ENCODE results near the gene SIGLEC6. TPM values are rescaled to one million over a fixed set of nuclear protein-coding genes. Genes with fewer than 3 reads are reported as not detected.

Gene SIGLEC6
- total RNA-seq, 1 experiment from 2014 or later = 0.37 TPM

DNA sequence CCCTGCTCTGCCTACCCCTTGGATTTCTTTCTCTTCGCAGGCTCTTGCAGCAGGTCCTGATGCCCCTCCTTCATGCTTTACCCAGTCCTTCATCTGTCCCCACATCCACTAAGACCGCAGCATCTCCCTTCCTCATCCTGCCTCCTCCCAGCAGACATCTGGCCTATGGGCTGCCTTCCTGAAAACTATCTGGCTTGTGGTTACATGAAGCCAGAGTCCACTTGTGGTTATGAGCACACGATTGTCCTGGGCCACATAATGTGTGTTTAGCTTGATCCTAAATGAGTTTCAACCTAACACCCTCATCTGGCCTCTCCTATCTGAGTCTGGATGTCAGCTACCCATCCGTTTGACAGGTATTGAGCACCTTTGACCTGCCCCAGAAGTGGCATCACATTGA, 34.1 kb upstream of the SIGLEC6 start:
- no peak for TF ChIP-seq ZBTB43 (CRISPR knock-in tag; IDR thresholded peaks at IDR 0.05)
- TF ChIP-seq, protein P1, sequence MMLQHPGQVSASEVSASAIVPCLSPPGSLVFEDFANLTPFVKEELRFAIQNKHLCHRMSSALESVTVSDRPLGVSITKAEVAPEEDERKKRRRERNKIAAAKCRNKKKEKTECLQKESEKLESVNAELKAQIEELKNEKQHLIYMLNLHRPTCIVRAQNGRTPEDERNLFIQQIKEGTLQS (CRISPR knock-in tag; conservative IDR thresholded peaks at IDR 0.05) = no peak
- TF ChIP-seq JUN (CRISPR knock-in tag; IDR thresholded peaks at IDR 0.05) = no peak
- TF ChIP-seq, protein P2, sequence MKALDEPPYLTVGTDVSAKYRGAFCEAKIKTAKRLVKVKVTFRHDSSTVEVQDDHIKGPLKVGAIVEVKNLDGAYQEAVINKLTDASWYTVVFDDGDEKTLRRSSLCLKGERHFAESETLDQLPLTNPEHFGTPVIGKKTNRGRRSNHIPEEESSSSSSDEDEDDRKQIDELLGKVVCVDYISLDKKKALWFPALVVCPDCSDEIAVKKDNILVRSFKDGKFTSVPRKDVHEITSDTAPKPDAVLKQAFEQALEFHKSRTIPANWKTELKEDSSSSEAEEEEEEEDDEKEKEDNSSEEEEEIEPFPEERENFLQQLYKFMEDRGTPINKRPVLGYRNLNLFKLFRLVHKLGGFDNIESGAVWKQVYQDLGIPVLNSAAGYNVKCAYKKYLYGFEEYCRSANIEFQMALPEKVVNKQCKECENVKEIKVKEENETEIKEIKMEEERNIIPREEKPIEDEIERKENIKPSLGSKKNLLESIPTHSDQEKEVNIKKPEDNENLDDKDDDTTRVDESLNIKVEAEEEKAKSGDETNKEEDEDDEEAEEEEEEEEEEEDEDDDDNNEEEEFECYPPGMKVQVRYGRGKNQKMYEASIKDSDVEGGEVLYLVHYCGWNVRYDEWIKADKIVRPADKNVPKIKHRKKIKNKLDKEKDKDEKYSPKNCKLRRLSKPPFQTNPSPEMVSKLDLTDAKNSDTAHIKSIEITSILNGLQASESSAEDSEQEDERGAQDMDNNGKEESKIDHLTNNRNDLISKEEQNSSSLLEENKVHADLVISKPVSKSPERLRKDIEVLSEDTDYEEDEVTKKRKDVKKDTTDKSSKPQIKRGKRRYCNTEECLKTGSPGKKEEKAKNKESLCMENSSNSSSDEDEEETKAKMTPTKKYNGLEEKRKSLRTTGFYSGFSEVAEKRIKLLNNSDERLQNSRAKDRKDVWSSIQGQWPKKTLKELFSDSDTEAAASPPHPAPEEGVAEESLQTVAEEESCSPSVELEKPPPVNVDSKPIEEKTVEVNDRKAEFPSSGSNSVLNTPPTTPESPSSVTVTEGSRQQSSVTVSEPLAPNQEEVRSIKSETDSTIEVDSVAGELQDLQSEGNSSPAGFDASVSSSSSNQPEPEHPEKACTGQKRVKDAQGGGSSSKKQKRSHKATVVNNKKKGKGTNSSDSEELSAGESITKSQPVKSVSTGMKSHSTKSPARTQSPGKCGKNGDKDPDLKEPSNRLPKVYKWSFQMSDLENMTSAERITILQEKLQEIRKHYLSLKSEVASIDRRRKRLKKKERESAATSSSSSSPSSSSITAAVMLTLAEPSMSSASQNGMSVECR (CRISPR knock-in tag; IDR thresholded peaks at IDR 0.05; ENCODE audit: borderline replicate concordance) = no peak
- TF ChIP-seq, protein P3, sequence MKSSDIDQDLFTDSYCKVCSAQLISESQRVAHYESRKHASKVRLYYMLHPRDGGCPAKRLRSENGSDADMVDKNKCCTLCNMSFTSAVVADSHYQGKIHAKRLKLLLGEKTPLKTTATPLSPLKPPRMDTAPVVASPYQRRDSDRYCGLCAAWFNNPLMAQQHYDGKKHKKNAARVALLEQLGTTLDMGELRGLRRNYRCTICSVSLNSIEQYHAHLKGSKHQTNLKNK (CRISPR knock-in tag; IDR thresholded peaks at IDR 0.05) = no peak
- no peak for TF ChIP-seq RORB (CRISPR knock-in tag; IDR thresholded peaks at IDR 0.05)
- TF ChIP-seq, protein P4, sequence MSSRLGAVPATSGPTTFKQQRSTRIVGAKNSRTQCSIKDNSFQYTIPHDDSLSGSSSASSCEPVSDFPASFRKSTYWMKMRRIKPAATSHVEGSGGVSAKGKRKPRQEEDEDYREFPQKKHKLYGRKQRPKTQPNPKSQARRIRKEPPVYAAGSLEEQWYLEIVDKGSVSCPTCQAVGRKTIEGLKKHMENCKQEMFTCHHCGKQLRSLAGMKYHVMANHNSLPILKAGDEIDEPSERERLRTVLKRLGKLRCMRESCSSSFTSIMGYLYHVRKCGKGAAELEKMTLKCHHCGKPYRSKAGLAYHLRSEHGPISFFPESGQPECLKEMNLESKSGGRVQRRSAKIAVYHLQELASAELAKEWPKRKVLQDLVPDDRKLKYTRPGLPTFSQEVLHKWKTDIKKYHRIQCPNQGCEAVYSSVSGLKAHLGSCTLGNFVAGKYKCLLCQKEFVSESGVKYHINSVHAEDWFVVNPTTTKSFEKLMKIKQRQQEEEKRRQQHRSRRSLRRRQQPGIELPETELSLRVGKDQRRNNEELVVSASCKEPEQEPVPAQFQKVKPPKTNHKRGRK (CRISPR knock-in tag; IDR thresholded peaks at IDR 0.05; ENCODE audit: borderline replicate concordance) = no peak
- TF ChIP-seq, protein P5, sequence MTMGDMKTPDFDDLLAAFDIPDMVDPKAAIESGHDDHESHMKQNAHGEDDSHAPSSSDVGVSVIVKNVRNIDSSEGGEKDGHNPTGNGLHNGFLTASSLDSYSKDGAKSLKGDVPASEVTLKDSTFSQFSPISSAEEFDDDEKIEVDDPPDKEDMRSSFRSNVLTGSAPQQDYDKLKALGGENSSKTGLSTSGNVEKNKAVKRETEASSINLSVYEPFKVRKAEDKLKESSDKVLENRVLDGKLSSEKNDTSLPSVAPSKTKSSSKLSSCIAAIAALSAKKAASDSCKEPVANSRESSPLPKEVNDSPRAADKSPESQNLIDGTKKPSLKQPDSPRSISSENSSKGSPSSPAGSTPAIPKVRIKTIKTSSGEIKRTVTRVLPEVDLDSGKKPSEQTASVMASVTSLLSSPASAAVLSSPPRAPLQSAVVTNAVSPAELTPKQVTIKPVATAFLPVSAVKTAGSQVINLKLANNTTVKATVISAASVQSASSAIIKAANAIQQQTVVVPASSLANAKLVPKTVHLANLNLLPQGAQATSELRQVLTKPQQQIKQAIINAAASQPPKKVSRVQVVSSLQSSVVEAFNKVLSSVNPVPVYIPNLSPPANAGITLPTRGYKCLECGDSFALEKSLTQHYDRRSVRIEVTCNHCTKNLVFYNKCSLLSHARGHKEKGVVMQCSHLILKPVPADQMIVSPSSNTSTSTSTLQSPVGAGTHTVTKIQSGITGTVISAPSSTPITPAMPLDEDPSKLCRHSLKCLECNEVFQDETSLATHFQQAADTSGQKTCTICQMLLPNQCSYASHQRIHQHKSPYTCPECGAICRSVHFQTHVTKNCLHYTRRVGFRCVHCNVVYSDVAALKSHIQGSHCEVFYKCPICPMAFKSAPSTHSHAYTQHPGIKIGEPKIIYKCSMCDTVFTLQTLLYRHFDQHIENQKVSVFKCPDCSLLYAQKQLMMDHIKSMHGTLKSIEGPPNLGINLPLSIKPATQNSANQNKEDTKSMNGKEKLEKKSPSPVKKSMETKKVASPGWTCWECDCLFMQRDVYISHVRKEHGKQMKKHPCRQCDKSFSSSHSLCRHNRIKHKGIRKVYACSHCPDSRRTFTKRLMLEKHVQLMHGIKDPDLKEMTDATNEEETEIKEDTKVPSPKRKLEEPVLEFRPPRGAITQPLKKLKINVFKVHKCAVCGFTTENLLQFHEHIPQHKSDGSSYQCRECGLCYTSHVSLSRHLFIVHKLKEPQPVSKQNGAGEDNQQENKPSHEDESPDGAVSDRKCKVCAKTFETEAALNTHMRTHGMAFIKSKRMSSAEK (CRISPR knock-in tag; IDR thresholded peaks at IDR 0.05; ENCODE audit: borderline replicate concordance) = no peak
- no peak for TF ChIP-seq ELF4 (CRISPR knock-in tag; IDR thresholded peaks at IDR 0.05; ENCODE audit: low read depth)
- TF ChIP-seq SMAD3 (CRISPR knock-in tag; IDR thresholded peaks at IDR 0.05; ENCODE audit: borderline replicate concordance) = no peak
- TF ChIP-seq IRF2 (CRISPR knock-in tag; IDR thresholded peaks at IDR 0.05; ENCODE audit: borderline replicate concordance, low read depth) = no peak
- TF ChIP-seq, protein P6, sequence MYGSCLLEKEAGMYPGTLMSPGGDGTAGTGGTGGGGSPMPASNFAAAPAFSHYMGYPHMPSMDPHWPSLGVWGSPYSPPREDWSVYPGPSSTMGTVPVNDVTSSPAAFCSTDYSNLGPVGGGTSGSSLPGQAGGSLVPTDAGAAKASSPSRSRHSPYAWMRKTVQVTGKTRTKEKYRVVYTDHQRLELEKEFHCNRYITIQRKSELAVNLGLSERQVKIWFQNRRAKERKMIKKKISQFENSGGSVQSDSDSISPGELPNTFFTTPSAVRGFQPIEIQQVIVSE (CRISPR knock-in tag; IDR thresholded peaks at IDR 0.05; ENCODE audit: borderline replicate concordance) = no peak
- TF ChIP-seq NR2C2 (CRISPR knock-in tag; IDR thresholded peaks at IDR 0.05) = no peak
- TF ChIP-seq RELA (CRISPR knock-in tag; IDR thresholded peaks at IDR 0.05; ENCODE audit: borderline replicate concordance) = no peak
- no peak for TF ChIP-seq KAT7 (CRISPR knock-in tag; IDR thresholded peaks at IDR 0.05; ENCODE audit: borderline replicate concordance)
- no peak for TF ChIP-seq ZNF263 (CRISPR knock-in tag; IDR thresholded peaks at IDR 0.05; ENCODE audit: low read depth)
- TF ChIP-seq, protein P7, sequence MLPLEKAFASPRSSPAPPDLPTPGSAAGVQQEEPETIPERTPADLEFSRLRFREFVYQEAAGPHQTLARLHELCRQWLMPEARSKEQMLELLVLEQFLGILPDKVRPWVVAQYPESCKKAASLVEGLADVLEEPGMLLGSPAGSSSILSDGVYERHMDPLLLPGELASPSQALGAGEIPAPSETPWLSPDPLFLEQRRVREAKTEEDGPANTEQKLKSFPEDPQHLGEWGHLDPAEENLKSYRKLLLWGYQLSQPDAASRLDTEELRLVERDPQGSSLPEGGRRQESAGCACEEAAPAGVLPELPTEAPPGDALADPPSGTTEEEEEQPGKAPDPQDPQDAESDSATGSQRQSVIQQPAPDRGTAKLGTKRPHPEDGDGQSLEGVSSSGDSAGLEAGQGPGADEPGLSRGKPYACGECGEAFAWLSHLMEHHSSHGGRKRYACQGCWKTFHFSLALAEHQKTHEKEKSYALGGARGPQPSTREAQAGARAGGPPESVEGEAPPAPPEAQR (CRISPR knock-in tag; IDR thresholded peaks at IDR 0.05) = no peak
- no peak for TF ChIP-seq NFE2L1 (CRISPR knock-in tag; IDR thresholded peaks at IDR 0.05)
- no peak for TF ChIP-seq E2F1 (CRISPR knock-in tag; IDR thresholded peaks at IDR 0.05)
- TF ChIP-seq HMGA2 (CRISPR knock-in tag; IDR thresholded peaks at IDR 0.05) = no peak
- DNase-seq (ENCODE audit: low spot score) = no peak
- ChIA-PET CTCF (interaction anchor here (1.0 to 1.7 kb wide), 7 partner anchors 12 to 144 kb away, joined by 3 to 12 read pairs (median 4); no protein-coding TSS in a partner anchor), POLR2A (no interaction called here)
- Mint-ChIP-seq H3K36me3 (no peaks in the 10 kb centered on the region), H3K27me3 (ENCODE audit: low read depth) (peaks cover 73% of the 10 kb centered on the region), H3K9me3 (no peaks in the 10 kb centered on the region), H3K4me1 (no peaks in the 10 kb centered on the region), H3K27ac (no peak overlapping the region), H3K4me3 (no peak overlapping the region)
- no peak for ATAC-seq

All from WTC11 (cell line).